Adrenal gland (tissue), 12 donors: Measurements from ENCODE around the gene GRPEL1. TPM values are rescaled to one million over a fixed set of nuclear protein-coding genes. Genes with fewer than 3 reads are reported as not detected.

ENCODE experiments used
- DNase-seq, 7 donors: peaks; one replicate each; pipeline ENCODE4 v3.0.0-alpha.2; 2019 to 2020
- H3K27ac ChIP-seq, 5 donors: fragments of 200-600 bp; sonication (generic) in 4 of 5; 1 replicate in 3 of 5; 2 replicates in 2 of 5; pipeline versions ENCODE4 v1.5.1 to v1.8.0; 2016 to 2020; ENCODE audit warnings: mild to moderate bottlenecking in 1 of 5
- H3K27me3 ChIP-seq: fragments of 200-600 bp; 2 replicates; pipeline ENCODE4 v1.8.0; 2021
- H3K36me3 ChIP-seq, 2 donors: fragments of 200-600 bp; replicated peaks in 1 of 2; 1 replicate in 1 of 2; 2 replicates in 1 of 2; pipeline versions ENCODE4 v1.5.1 to v1.8.0; 2018 to 2022
- H3K4me1 ChIP-seq, 2 donors: fragments of 200-600 bp; replicated peaks in 1 of 2; 1 replicate in 1 of 2; 2 replicates in 1 of 2; pipeline versions ENCODE4 v1.5.1 to v1.8.0; 2018 to 2021
- H3K4me3 ChIP-seq, 4 donors: fragments of 200-600 bp; sonication (generic) in 3 of 4; one replicate each; pipeline ENCODE4 v1.5.1; 2016 to 2018
- H3K9me3 ChIP-seq, 3 donors: fragments of 200-600 bp; sonication (generic) in 1 of 3; replicated peaks in 1 of 3; 1 replicate in 2 of 3; 2 replicates in 1 of 3; pipeline versions ENCODE4 v1.5.1 to v1.8.0; 2016 to 2021
- CTCF ChIP-seq, 6 experiments: fragments of 450-650 bp in 4 of 6; fragments of 200-600 bp in 2 of 6; sonication (generic) in 1 of 6; IDR thresholded peaks; 1 replicate in 5 of 6; 2 replicates in 1 of 6; pipeline versions ENCODE4 v1.5.1 to v1.8.0; 2016 to 2021; ENCODE audit warnings: antibody characterized with exemption in 6 of 6, mild to moderate bottlenecking in 2 of 6, moderate library complexity in 1 of 6
- POLR2A ChIP-seq, 2 donors: fragments of 450-650 bp; IDR thresholded peaks; one replicate each; pipeline ENCODE4 v1.6.1; 2017; ENCODE audit warnings: antibody characterized with exemption in 2 of 2, mild to moderate bottlenecking in 2 of 2, moderate library complexity in 1 of 2
- WGBS, 4 donors: extraction: QIAGEN DNeasy Blood & Tissue Kit in 2 of 4; methylation state at CpG; one replicate each; pipeline versions ENCODE4 v1.1.5 to v1.1.7; 2013 to 2017; 5-methylcytosine and 5-hydroxymethylcytosine counted together
- intact Hi-C, 2 donors: fragments of 100-400 bp; cut with DNase I; formaldehyde crosslinking; loops; one replicate each; pipeline versions ENCODE4 v1.14.1 to v1.15.0; 2022 to 2023
- polyA plus RNA-seq, 3 donors: library from polyadenylated mRNA; stranded (reverse); fragments of 200-250 nt in 2 of 3; fragments of 350-450 nt in 1 of 3; fragmentation: Illumina TruSeq in 1 of 3; extraction: RNeasy Lipid Tissue Mini Kit (QIAGEN cat#74804) in 1 of 3; gene quantifications; one replicate each; pipeline ENCODE4 v1.2.3, GENCODE V29; 2013 to 2014
- total RNA-seq, 9 donors: library from RNA; depleted of rRNA in 4 of 9; stranded (reverse); fragments of >200 nt in 4 of 9; fragments of 120-200 nt in 1 of 9; fragmentation: NEBNext Ultra II Directional in 1 of 9; extraction: Animal tissue kit (Norgen Biotek cat#: 25700) in 1 of 9; gene quantifications; one replicate each; pipeline versions ENCODE4 v1.1.0 to v1.2.4, GENCODE V29; 2013 to 2023
- donor health status: healthy with polysubstance abuse.
- donor health status: Bipolar disorder and iron deficiency.
- donor health status: DM: yes; HTN: yes; CAD: no.
- donor health status: DM: no; HTN: no; CAD: no.
- donor health status: DM: no; HTN: no; CAD: no.
- donor health status: DM: yes; HTN: yes; CAD: no.

The GRPEL1 gene
- total and polyA plus RNA-seq, 12 donors = 35.8 to 439 (median 80.0) TPM

- peak; percentile 56 to 87 (median 72) for DNase-seq
- Histone ChIP-seq H3K27me3 (no peaks in the 10 kb centered on the region), H3K4me1 (peaks cover 0 to 13% of the 10 kb centered on the region in 2 donors), H3K36me3 (no peaks in the 10 kb centered on the region), H3K9me3 (no peaks in the 10 kb centered on the region), H3K4me3 (peak overlapping the region in 1 of 4 donors; percentile 52), H3K27ac (peak overlapping the region in 1 of 5 donors; percentile 66)
- intact Hi-C loops = no loop called here
- TF ChIP-seq POLR2A (IDR thresholded peaks at IDR 0.05) (no peak), CTCF (IDR thresholded peaks at IDR 0.05) (peak; percentile 58 to 75 (median 66))
- WGBS, 4 donors = 24 to 58% (median 32%) methylated on average over 8 to 24 of the region's 24 CpGs
These were observed 34.0 kb upstream of the GRPEL1 start for GRCh38 chr4:7101692-7102515.

- no peak for DNase-seq
- no peaks in the 10 kb centered on the region for H3K36me3 ChIP-seq
These were observed 28.4 kb upstream of the GRPEL1 start for GRCh38 chr4:7096236-7096635.

GRCh38 chr4:7095611-7096155 lies 27.8 kb upstream of the GRPEL1 start:
- no peaks in the 10 kb centered on the region for H3K36me3 ChIP-seq
- peak overlapping the region in 2 of 5 donors; percentile 82 to 85 for H3K27ac ChIP-seq
- 85 to 93% (median 89%) methylated on average over 12 to 16 of the region's 16 CpGs for WGBS, 4 donors
- no peak overlapping the region for H3K4me3 ChIP-seq
- no peaks in the 10 kb centered on the region for H3K9me3 ChIP-seq
- TF ChIP-seq CTCF (IDR thresholded peaks at IDR 0.05) (no peak), POLR2A (IDR thresholded peaks at IDR 0.05) (no peak)
- intact Hi-C loops = no loop called here
- no peak for DNase-seq
- peaks cover 4 to 16% of the 10 kb centered on the region in 2 donors for H3K4me1 ChIP-seq
- no peaks in the 10 kb centered on the region for H3K27me3 ChIP-seq

More at GRCh38 chr4:7096236-7096635, 28.4 kb upstream of the GRPEL1 start:
- Histone ChIP-seq H3K4me1 (peaks cover 4 to 14% of the 10 kb centered on the region in 2 donors), H3K27me3 (no peaks in the 10 kb centered on the region), H3K27ac (no peak overlapping the region), H3K4me3 (no peak overlapping the region), H3K9me3 (no peaks in the 10 kb centered on the region)
- TF ChIP-seq POLR2A (IDR thresholded peaks at IDR 0.05) = no peak
- no peak for TF ChIP-seq CTCF (IDR thresholded peaks at IDR 0.05)
- WGBS, 4 donors = 92 to 95% (median 94%) methylated on average over 7 of the region's 7 CpGs
- intact Hi-C loops = no loop called here

GRCh38 chr4:7094916-7095315 lies 27.1 kb upstream of the GRPEL1 start:
- no peak overlapping the region for H3K4me3 ChIP-seq
- no peak for TF ChIP-seq POLR2A (IDR thresholded peaks at IDR 0.05)
- no peak for TF ChIP-seq CTCF (IDR thresholded peaks at IDR 0.05)
- H3K4me1 ChIP-seq = peaks cover 5 to 18% of the 10 kb centered on the region in 2 donors
- H3K36me3 ChIP-seq = no peaks in the 10 kb centered on the region
- no peaks in the 10 kb centered on the region for H3K9me3 ChIP-seq
- H3K27ac ChIP-seq = peak overlapping the region; percentile 2 to 85 (median 77)
- H3K27me3 ChIP-seq = no peaks in the 10 kb centered on the region
- WGBS, 4 donors = 38 to 47% (median 44%) methylated on average over 10 of the region's 10 CpGs
- intact Hi-C loops = no loop called here
- peak; percentile 54 to 86 (median 79) for DNase-seq
